Aorta (tissue), 5 donors: ENCODE data around the gene COX7B2. TPM values are rescaled to one million over a fixed set of nuclear protein-coding genes. Genes with fewer than 3 reads are reported as not detected.

ENCODE experiments used
- ATAC-seq: fragments of 200-7000 bp; cut with Tn5 transposase; one replicate; pipeline ENCODE4 v1.9.1; 2022; ENCODE audit warnings: moderate library complexity; ENCODE audit not compliant: low FRiP score
- DNase-seq, 2 donors: peaks; one replicate each; pipeline ENCODE4 v3.0.0-alpha.2; 2020
- H3K27ac ChIP-seq, 2 donors: one replicate each; pipeline ENCODE4 v1.5.1; 2013; ENCODE audit warnings: low read length in 2 of 2, mild to moderate bottlenecking in 2 of 2, moderate library complexity in 2 of 2, control low read depth in 1 of 2, inconsistent platforms in 1 of 2, low read depth in 1 of 2
- H3K27me3 ChIP-seq, 2 donors: one replicate each; pipeline ENCODE4 v1.6.1; 2013; ENCODE audit warnings: control low read depth in 1 of 2, low read length in 1 of 2, mild to moderate bottlenecking in 1 of 2, moderate library complexity in 1 of 2; ENCODE audit not compliant: insufficient read depth in 2 of 2, control insufficient read depth in 1 of 2
- H3K36me3 ChIP-seq, 2 donors: one replicate each; pipeline ENCODE4 v1.6.1; 2013; ENCODE audit warnings: control low read depth in 1 of 2, low read length in 1 of 2, mild to moderate bottlenecking in 1 of 2; ENCODE audit not compliant: insufficient read depth in 2 of 2, control insufficient read depth in 1 of 2
- H3K4me1 ChIP-seq, 2 donors: one replicate each; pipeline ENCODE4 v1.6.1; 2013; ENCODE audit warnings: low read length in 2 of 2, control low read depth in 1 of 2, mild to moderate bottlenecking in 1 of 2, moderate library complexity in 1 of 2; ENCODE audit not compliant: insufficient read depth in 2 of 2, control insufficient read depth in 1 of 2
- H3K4me3 ChIP-seq, 2 donors: one replicate each; pipeline ENCODE4 v1.5.1; 2013; ENCODE audit warnings: low read length in 2 of 2, control low read depth in 1 of 2, mild to moderate bottlenecking in 1 of 2
- H3K9me3 ChIP-seq: one replicate; pipeline ENCODE4 v1.6.1; 2013; ENCODE audit warnings: mild to moderate bottlenecking, low read length; ENCODE audit not compliant: control insufficient read depth
- WGBS, 2 donors: extraction: QIAGEN DNeasy Blood & Tissue Kit; methylation state at CpG; one replicate each; pipeline ENCODE4 v1.1.7; 2013; 5-methylcytosine and 5-hydroxymethylcytosine counted together
- intact Hi-C, 2 donors: fragments of 100-400 bp; cut with DNase I; formaldehyde crosslinking; loops; one replicate each; pipeline versions ENCODE4 v1.14.2 to v1.15.0; 2022
- polyA plus RNA-seq, 2 donors: library from polyadenylated mRNA; stranded (reverse); fragments of 200-250 nt; gene quantifications; one replicate each; pipeline ENCODE4 v1.2.3, GENCODE V29; 2013
- total RNA-seq, 2 donors: library from RNA; stranded (reverse); fragmentation: NEBNext Ultra II Directional; extraction: Animal tissue kit (Norgen Biotek cat#: 25700); gene quantifications; one replicate each; pipeline ENCODE4 v1.2.1, GENCODE V29; 2021
- donor health status: healthy with polysubstance abuse.
- donor health status: Bipolar disorder and iron deficiency.
- donor health status: DM: no; HTN: no; CAD: no.
- donor health status: DM: no; HTN: no; CAD: no.
- donor health status: DM: yes; HTN: yes; CAD: no.

Gene COX7B2
- total and polyA plus RNA-seq, 4 donors = not detected

DNA sequence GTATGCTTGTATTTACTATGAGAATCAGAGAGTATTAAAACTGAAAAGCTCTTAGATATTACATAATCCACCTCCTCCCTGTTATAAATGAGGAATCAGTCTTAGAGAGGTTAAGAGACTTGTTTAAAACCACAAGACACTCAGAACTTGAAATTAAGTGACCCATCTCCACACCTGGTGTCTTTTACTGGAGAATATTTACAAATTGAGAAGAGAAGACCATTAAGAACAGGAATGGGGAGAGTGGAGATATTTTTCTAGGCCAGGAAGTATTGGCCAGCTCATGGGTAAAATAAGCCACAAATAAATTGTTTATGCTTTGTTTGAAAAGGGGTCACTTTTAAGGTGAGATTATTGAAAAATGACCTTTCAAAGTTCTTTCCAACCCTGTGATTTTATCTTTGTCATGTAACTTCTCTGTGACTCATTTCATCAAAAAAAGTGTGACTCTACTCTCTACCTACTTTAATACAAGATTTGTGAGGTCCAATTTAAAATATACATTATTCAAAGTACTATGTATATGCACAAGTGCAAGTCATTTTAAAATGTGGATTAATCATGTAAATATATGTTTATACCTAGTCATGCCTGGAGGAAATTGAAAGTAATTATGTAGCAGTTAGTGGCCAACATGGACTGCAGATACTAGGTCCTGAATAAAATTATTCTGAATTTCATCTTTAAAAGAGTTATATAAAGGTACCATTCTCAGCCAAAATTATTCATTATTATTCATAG lies 15.9 kb upstream of the COX7B2 start:
- H3K36me3 ChIP-seq = no peaks in the 10 kb centered on the region
- intact Hi-C loops = no loop called here
- no peak overlapping the region for H3K4me3 ChIP-seq
- DNase-seq (no peak), ATAC-seq (no peak)
- no peak overlapping the region for H3K27ac ChIP-seq
- no peaks in the 10 kb centered on the region for H3K4me1 ChIP-seq
- H3K27me3 ChIP-seq = no peaks in the 10 kb centered on the region
- H3K9me3 ChIP-seq = no peaks in the 10 kb centered on the region

DNA sequence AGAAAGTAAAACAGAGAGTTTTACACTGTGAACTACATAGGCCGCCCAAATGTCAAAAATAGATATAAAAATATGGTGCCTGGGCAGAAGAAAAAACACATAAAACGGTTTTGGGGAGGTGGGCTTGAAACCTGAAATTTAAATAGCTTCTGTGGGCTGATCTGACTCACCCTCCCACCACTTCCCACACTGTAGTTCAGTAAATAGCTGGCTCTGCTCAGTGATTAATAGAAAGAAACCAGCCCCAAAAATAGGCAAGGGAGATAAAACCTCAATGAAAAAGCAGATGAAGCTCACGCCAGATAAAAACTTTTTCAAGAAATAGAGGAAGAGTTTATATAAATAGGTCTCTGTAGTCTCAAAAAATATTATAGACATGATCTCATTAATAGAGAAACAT lies 13.2 kb upstream of the COX7B2 start:
- ATAC-seq (no peak), DNase-seq (no peak)
- H3K36me3 ChIP-seq = no peaks in the 10 kb centered on the region
- no peaks in the 10 kb centered on the region for H3K9me3 ChIP-seq
- no peaks in the 10 kb centered on the region for H3K27me3 ChIP-seq
- no peak overlapping the region for H3K4me3 ChIP-seq
- no peaks in the 10 kb centered on the region for H3K4me1 ChIP-seq
- 54 to 60% methylated on average over 3 of the region's 3 CpGs for WGBS, 2 donors
- no peak overlapping the region for H3K27ac ChIP-seq
- intact Hi-C loops = no loop called here

- ATAC-seq (no peak), DNase-seq (no peak)
- Histone ChIP-seq H3K27ac (no peak overlapping the region), H3K27me3 (no peaks in the 10 kb centered on the region), H3K9me3 (no peaks in the 10 kb centered on the region), H3K4me3 (no peak overlapping the region), H3K36me3 (no peaks in the 10 kb centered on the region), H3K4me1 (no peaks in the 10 kb centered on the region)
- 87 to 89% methylated on average over 4 of the region's 4 CpGs for WGBS, 2 donors
- intact Hi-C loops = no loop called here
These were observed 897 bp downstream of the COX7B2 start for GRCh38 chr4:46908148-46908547.

GRCh38 chr4:46900082-46900481 lies 9.0 kb downstream of the COX7B2 start:
- intact Hi-C loops = no loop called here
- 10 to 15% methylated on average over 1 of the region's 1 CpG for WGBS, 2 donors

DNA sequence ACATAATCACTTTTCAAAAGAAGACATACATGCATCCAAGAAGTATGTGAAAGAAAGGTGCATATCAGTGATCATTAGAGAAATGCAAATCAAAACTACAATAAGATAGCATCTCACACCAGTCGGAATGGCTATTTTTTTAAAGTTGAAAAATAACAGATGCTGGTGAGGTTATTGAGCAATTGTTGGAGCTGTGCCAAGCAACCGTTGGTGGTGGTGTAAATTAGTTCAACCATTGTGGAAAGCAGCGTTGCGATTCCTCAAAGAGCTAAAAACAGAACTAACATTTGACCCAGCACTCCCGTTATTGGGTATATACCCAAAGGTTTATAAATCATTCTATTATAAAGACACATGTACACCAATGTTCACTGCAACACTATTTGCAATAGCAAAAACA lies 14.2 kb downstream of the COX7B2 start:
- ATAC-seq (no peak), DNase-seq (no peak)
- no peaks in the 10 kb centered on the region for H3K36me3 ChIP-seq
- intact Hi-C loops = no loop called here
- no peaks in the 10 kb centered on the region for H3K9me3 ChIP-seq
- WGBS, 2 donors = 37 to 47% methylated on average over 5 of the region's 5 CpGs
- H3K27ac ChIP-seq = no peak overlapping the region
- no peak overlapping the region for H3K4me3 ChIP-seq
- H3K27me3 ChIP-seq = no peaks in the 10 kb centered on the region
- no peaks in the 10 kb centered on the region for H3K4me1 ChIP-seq

More at GRCh38 chr4:46900082-46900481, 9.0 kb downstream of the COX7B2 start:
- no peaks in the 10 kb centered on the region for H3K36me3 ChIP-seq
- no peak overlapping the region for H3K27ac ChIP-seq
- no peak overlapping the region for H3K4me3 ChIP-seq
- H3K27me3 ChIP-seq = peaks cover 0 to 3% of the 10 kb centered on the region in 2 donors
- no peaks in the 10 kb centered on the region for H3K9me3 ChIP-seq
- ATAC-seq (no peak), DNase-seq (no peak)
- H3K4me1 ChIP-seq = no peaks in the 10 kb centered on the region

GRCh38 chr4:46890056-46890455 lies 19.0 kb downstream of the COX7B2 start:
- Histone ChIP-seq H3K27me3 (no peaks in the 10 kb centered on the region), H3K36me3 (no peaks in the 10 kb centered on the region), H3K4me1 (no peaks in the 10 kb centered on the region), H3K9me3 (peaks cover 3% of the 10 kb centered on the region), H3K4me3 (no peak overlapping the region), H3K27ac (no peak overlapping the region)
- no peak for ATAC-seq
- no peak for DNase-seq
- 29 to 54% methylated on average over 2 of the region's 2 CpGs for WGBS, 2 donors
- intact Hi-C loops = no loop called here

DNA sequence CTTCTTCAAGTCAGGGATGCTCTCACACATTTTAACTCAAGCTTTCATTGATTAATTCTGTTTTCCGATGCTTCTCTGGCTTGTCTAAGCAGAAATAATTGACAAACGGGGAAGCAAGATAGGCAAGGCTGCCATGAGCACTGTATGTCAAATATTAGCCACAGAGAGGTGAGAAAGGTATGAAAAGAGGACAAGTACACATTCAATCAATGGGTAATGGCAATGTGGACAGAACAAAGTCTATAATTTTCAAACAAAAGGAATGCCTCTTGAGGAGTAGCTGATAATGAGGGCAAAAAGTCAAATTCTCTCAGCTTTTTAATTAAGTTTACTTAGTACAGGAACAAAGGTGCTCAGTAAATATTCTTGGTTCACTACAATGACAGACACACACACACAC lies 19.6 kb downstream of the COX7B2 start:
- Histone ChIP-seq H3K4me3 (no peak overlapping the region), H3K27me3 (no peaks in the 10 kb centered on the region), H3K4me1 (no peaks in the 10 kb centered on the region), H3K27ac (no peak overlapping the region), H3K9me3 (peaks cover 3% of the 10 kb centered on the region), H3K36me3 (no peaks in the 10 kb centered on the region)
- intact Hi-C loops = no loop called here
- ATAC-seq = no peak
- 80 to 82% methylated on average over 2 of the region's 2 CpGs for WGBS, 2 donors
- no peak for DNase-seq

- peaks cover 3% of the 10 kb centered on the region for H3K9me3 ChIP-seq
- no peaks in the 10 kb centered on the region for H3K4me1 ChIP-seq
- DNase-seq (no peak), ATAC-seq (no peak)
- H3K27me3 ChIP-seq = no peaks in the 10 kb centered on the region
- no peaks in the 10 kb centered on the region for H3K36me3 ChIP-seq
- H3K27ac ChIP-seq = no peak overlapping the region
- no peak overlapping the region for H3K4me3 ChIP-seq
- intact Hi-C loops = no loop called here
- WGBS, 2 donors = 13 to 16% methylated on average over 2 of the region's 2 CpGs
These were observed 22.3 kb downstream of the COX7B2 start for GRCh38 chr4:46886711-46887110.

DNA sequence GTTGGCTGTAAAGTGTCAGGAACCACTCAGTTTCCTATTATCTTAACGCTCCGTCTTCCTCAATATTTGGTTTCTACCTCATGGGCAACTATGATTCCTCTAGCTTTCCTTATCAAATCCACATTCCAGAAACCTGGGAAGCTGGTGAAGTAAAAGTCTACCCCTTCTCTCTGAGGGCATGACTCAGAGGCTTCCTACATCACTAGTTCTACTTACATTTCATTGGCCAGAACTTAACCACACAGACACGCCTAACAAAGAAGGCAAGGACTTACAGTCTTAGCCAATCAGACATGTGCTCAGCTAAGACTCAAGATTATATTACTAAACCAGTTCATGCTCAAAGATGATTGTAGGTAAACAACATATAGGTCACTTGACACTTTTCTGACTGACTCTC lies 30.4 kb downstream of the COX7B2 start:
- no peaks in the 10 kb centered on the region for H3K36me3 ChIP-seq
- intact Hi-C loops = no loop called here
- no peak overlapping the region for H3K4me3 ChIP-seq
- no peaks in the 10 kb centered on the region for H3K4me1 ChIP-seq
- DNase-seq (no peak), ATAC-seq (no peak)
- 59 to 60% methylated on average over 3 of the region's 3 CpGs for WGBS, 2 donors
- H3K9me3 ChIP-seq = no peaks in the 10 kb centered on the region
- H3K27me3 ChIP-seq = no peaks in the 10 kb centered on the region
- H3K27ac ChIP-seq = no peak overlapping the region
